Stimulated activated CD8-positive, alpha-beta memory T cell treated with anti-CD3 and anti-CD28 coated beads, Interleukin-7, amount 100 ng/mL, for 4 hours (primary cell): ENCODE data around the gene CRYBB2.
"Not testable (repeated sequence)": the region's sequence is repeated elsewhere in the genome, so short reads cannot be mapped to it uniquely, and the experiment has no call there.

Experiments
- DNase-seq, 2 donors: peaks; one replicate each; pipeline ENCODE4 v3.0.0-alpha.2; 2020; ENCODE audit warnings: low read depth in 2 of 2

CRYBB2 gene, protein sequence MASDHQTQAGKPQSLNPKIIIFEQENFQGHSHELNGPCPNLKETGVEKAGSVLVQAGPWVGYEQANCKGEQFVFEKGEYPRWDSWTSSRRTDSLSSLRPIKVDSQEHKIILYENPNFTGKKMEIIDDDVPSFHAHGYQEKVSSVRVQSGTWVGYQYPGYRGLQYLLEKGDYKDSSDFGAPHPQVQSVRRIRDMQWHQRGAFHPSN

GRCh38 chr22:25219211-25219689 lies at the start of gene CRYBB2:
Gene CRYBB2 (plus strand): TSS chr22:25219639. CDS start chr22:25221430, 1,791 bp downstream.
- no peak for DNase-seq

- no peak for DNase-seq
Measured at GRCh38 chr22:25170426-25170980, 48.9 kb upstream of the CRYBB2 start.

- DNase-seq: no peak
Measured at GRCh38 chr22:25172153-25172552, 47.3 kb upstream of the CRYBB2 start.

GRCh38 chr22:25174156-25174887 lies 45.1 kb upstream of the CRYBB2 start:
- no peak for DNase-seq

GRCh38 chr22:25174888-25175411 lies 44.5 kb upstream of the CRYBB2 start:
- no peak for DNase-seq

GRCh38 chr22:25176175-25176574 lies 43.3 kb upstream of the CRYBB2 start:
- no peak for DNase-seq

GRCh38 chr22:25176799-25177198 lies 42.6 kb upstream of the CRYBB2 start:
- DNase-seq: no peak

- no peak for DNase-seq
Measured at GRCh38 chr22:25177226-25177625, 42.2 kb upstream of the CRYBB2 start.

- no peak for DNase-seq
Measured at GRCh38 chr22:25177895-25178294, 41.5 kb upstream of the CRYBB2 start.

GRCh38 chr22:25178348-25178747 lies 41.1 kb upstream of the CRYBB2 start:
- DNase-seq: peak in 1 of 2 donors; percentile 2

DNA sequence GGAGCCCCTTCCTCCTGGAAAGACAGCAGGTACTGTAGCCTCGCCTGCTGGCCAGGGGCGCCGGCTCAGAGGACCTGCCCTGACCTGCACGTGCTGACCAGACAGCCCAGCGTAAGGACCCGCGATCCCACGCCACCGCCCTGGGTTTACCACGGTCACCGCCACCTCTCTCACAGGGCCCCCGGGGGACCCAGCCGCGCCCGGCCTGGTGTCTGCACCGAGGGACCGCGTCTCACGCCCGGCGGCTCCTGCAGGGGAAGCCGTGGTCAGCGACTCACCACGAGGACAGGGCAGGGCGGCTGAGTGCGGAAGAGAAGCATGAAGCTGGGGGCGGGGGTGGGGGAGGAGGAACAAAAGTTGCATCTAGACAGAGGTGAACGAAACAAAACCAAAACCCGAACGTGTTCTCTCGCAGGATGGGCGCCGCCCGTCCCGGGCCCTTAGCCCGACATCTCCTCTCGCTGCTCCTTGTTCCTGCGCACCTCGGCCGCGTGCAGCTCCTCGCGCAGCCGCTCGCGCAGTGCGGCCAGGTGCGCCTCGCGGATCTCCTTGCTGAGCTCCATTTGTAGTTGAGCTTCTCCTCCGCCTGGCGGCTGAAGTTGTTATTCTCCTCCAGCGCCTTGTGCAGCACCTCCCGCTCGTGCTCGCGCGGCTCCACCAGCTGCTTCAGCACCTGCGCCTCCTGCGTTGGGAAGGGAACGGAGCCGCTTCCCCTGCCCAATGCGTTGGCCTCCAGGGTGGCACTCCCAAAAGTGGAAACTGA lies 40.4 kb upstream of the CRYBB2 start:
- DNase-seq: not testable (repeated sequence)

DNA sequence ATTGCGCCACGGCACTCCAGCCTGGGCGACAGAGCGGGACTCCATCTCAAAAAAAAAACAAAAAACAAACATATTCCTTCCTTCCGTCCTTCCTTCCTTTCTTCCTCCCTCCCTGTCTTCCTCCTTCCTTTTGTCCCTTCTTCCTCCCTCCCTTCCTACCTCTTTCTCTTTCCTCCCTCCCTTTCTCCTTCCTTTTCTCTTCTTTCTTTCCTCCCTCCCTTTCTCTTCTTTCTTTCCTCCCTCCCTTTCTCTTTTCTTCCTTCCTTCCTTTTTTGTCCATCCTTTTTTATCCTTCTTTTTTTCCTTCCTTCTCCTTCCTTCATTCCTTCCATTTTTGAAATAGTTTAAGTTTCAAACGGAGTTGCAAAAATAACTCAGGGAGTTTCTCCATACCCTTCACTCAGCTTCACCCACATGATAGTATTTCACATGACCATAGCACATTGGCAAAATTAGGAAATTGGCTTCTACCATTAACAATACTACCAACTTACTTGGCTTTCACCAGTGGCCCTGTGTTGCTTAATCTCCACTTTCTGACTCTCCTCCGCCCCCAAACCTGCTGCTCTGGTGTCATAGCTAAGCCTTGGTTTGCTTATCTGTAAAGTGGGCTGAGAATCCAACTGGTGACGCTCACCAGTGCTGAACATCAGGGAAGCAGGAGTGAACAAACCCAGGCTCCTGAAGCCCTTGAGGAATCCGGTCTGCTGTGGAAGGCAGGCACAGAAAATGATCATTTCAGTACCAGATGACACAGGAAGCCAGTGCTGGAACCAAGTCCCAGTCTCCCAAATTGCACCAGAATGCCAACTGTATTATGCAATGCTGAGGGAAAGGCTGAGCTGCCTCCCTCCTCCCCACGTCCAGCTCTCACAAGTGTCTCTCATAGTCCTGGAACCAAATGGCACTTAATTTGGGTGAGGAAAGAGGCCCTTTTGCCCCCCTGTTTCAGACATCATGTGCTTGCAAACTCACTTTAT lies 37.0 kb upstream of the CRYBB2 start:
- DNase-seq: no peak

DNA sequence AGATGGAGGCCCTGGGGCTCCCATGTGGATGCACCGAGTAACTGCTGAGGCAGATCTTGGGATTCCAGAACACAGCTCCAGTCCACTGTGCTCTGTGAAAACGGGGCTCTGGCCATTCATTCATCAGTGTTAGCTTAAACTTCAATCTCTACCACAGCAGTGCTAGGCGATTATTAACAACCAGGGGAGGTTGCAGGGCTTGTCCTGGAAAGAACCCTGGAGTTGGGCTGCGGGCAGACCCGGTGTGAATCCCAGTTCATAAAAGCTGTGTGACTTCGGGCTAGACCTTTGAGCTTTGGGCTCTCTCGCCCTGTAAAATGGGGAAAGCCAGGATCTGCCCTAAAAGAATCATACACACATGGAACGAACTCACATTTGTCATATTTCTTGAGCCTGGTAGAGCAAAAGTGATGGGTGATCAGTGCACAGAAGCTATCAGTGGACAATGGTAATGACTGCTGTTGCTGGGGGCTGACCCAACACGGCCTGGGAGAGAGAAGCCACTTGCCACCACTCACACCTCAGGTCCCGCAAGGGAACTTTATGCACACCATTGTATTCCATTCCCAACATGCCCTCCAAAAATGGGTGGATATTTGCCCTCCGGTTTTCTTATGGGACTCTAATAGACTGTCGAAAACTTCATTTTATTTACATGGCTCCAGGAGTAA lies 35.4 kb upstream of the CRYBB2 start:
- no peak for DNase-seq

GRCh38 chr22:25186140-25186539 lies 33.3 kb upstream of the CRYBB2 start:
- no peak for DNase-seq

DNA sequence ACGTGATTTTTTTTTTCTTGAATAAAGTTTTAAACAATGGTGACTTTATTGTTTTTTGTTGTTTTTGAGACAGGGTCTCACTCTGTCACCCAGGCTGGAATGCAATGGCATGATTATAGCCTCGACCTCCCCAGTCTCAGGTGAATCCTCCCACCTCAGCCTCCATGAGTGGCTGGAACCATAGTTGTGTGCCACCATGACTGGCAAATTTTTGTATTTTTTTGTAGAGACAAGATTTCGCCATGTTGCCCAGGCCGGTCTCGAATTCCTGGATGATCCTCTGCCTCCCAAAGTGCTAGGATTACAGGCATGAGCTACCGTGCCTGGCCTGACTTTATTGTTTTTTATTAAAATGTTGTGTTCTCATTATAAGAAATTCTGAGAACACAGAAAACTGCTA lies 32.0 kb upstream of the CRYBB2 start:
- DNase-seq: no peak

- no peak for DNase-seq
Measured at GRCh38 chr22:25192406-25192805, 27.0 kb upstream of the CRYBB2 start.

DNA sequence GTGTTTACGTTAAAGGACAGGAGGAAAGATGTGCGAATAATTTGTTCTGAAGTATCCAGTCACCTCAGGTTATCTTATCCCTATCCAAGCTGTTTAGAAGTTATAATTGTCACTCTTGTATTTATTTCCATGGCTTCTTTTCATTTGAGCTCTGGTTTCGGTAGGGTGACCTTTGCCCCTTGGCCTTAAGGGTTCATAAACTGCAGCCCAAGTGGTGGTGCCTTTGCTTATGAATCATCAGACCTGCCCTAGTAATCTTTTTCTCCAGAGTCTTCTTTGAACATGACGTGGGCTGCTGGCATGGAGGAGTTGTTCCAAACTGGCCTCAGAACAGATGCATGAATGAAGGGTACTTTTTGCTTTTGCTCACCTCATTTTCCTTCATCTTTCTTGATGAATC lies 26.3 kb upstream of the CRYBB2 start:
- no peak for DNase-seq

GRCh38 chr22:25193548-25193947 lies 25.9 kb upstream of the CRYBB2 start:
- no peak for DNase-seq

GRCh38 chr22:25196326-25196725 lies 23.1 kb upstream of the CRYBB2 start:
- DNase-seq: no peak

DNA sequence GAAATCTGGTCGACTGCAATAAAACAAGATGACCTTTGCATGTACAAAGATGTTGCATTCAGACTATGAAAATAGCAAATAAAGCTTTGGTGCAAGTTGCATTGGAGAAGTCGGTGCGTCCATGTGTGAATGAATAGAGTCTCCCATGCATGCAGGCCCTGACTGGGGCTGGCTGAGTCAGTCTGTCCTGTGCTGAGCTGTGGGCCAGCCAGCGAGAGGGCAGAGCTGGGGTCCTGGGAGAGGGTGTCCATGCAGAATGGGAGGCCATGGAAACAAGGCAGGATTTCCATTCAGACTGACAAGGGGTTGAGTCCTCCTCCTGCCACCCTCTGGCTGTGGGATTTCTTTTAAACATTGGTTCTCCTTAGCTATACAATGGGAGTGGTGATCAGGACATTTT lies 22.1 kb upstream of the CRYBB2 start:
- DNase-seq: no peak
